Prostate gland (tissue), 2 donors: Measurements from ENCODE around the gene HNF4A. TPM values are rescaled to one million over a fixed set of nuclear protein-coding genes. Genes with fewer than 3 reads are reported as not detected.

Source experiments
- DNase-seq: peaks from one replicate; pipeline ENCODE4 v3.0.0-alpha.2; 2019; ENCODE audit warnings: low spot score
- H3K27ac ChIP-seq, 2 donors: fragments of 200-600 bp; sonication (generic); 2 replicates each; pipeline ENCODE4 v1.5.1; 2017 to 2019
- H3K27me3 ChIP-seq: fragments of 200-600 bp; sonication (generic); replicated peaks from 2 replicates; pipeline ENCODE4 v1.5.1; 2019; ENCODE audit not compliant: insufficient read depth
- H3K36me3 ChIP-seq, 2 donors: fragments of 200-600 bp; sonication (generic); 1 replicate in 1 of 2; 2 replicates in 1 of 2; pipeline versions ENCODE4 v1.5.1 to v1.8.1; 2017 to 2019
- H3K4me1 ChIP-seq: fragments of 200-600 bp; sonication (generic); replicated peaks from 2 replicates; pipeline ENCODE4 v1.5.1; 2019
- H3K4me3 ChIP-seq, 2 donors: fragments of 200-600 bp; sonication (generic); 2 replicates each; pipeline ENCODE4 v1.5.1; 2017 to 2019
- H3K9me3 ChIP-seq: fragments of 200-600 bp; sonication (generic); 2 replicates; pipeline ENCODE4 v1.5.1; 2017
- CTCF ChIP-seq, 4 experiments: fragments of 200-600 bp in 2 of 4; fragments of 450-650 bp in 2 of 4; sonication (generic) in 2 of 4; IDR thresholded peaks; 1 replicate in 3 of 4; 2 replicates in 1 of 4; pipeline ENCODE4 v1.5.1; 2016 to 2019; ENCODE audit warnings: antibody characterized with exemption in 4 of 4, mild to moderate bottlenecking in 2 of 4, moderate library complexity in 2 of 4
- POLR2A ChIP-seq: fragments of 450-650 bp; IDR thresholded peaks from one replicate; pipeline ENCODE4 v1.6.1; 2016; ENCODE audit warnings: antibody characterized with exemption, mild to moderate bottlenecking
- POLR2AphosphoS5 ChIP-seq: sonication (generic); formaldehyde crosslinking; IDR thresholded peaks from one replicate; pipeline ENCODE4 v1.6.1; 2017; ENCODE audit warnings: antibody characterized with exemption
- WGBS: methylation state at CpG from one replicate; pipeline ENCODE4 v1.1.5; 2018; 5-methylcytosine and 5-hydroxymethylcytosine counted together
- intact Hi-C: fragments of 100-400 bp; cut with DNase I; formaldehyde crosslinking; loops from one replicate; pipeline ENCODE4 v1.14.2; 2022
- total RNA-seq, 2 donors: library from RNA; depleted of rRNA; stranded (reverse); fragments of >200 nt; gene quantifications; one replicate each; pipeline ENCODE4 v1.1.0, GENCODE V29; 2016

The HNF4A gene
- total RNA-seq, 2 donors from 2014 or later, result not detected

- H3K4me1 ChIP-seq, result no peaks in the 10 kb centered on the region
- H3K27ac ChIP-seq, result no peak overlapping the region
- no peak for DNase-seq
- H3K9me3 ChIP-seq, result no peaks in the 10 kb centered on the region
- no peak overlapping the region for H3K4me3 ChIP-seq
- intact Hi-C loops, result no loop called here
- no peak for TF ChIP-seq POLR2A
- no peak for TF ChIP-seq POLR2AphosphoS5
- no peak for TF ChIP-seq CTCF (IDR thresholded peaks at IDR 0.05)
- WGBS, result 63% methylated on average over 2 of the region's 2 CpGs
- no peaks in the 10 kb centered on the region for H3K36me3 ChIP-seq
- H3K27me3 ChIP-seq, result peaks cover 3% of the 10 kb centered on the region
These were observed 1.5 kb downstream of the HNF4A start for GRCh38 chr20:44357020-44357419.

GRCh38 chr20:44357555-44358125 is 2.1 kb downstream of the HNF4A start:
- no peaks in the 10 kb centered on the region for H3K4me1 ChIP-seq
- peaks cover 3% of the 10 kb centered on the region for H3K27me3 ChIP-seq
- no peak for DNase-seq
- H3K9me3 ChIP-seq, result no peaks in the 10 kb centered on the region
- H3K4me3 ChIP-seq, result no peak overlapping the region
- H3K27ac ChIP-seq, result no peak overlapping the region
- 62% methylated on average over 4 of the region's 4 CpGs for WGBS
- no peaks in the 10 kb centered on the region for H3K36me3 ChIP-seq
- intact Hi-C loops, result no loop called here
- TF ChIP-seq CTCF (IDR thresholded peaks at IDR 0.05) (no peak), POLR2AphosphoS5 (no peak), POLR2A (no peak)

GRCh38 chr20:44358776-44359175 is 3.3 kb downstream of the HNF4A start:
- no peak for TF ChIP-seq POLR2AphosphoS5
- TF ChIP-seq CTCF (IDR thresholded peaks at IDR 0.05), result no peak
- TF ChIP-seq POLR2A, result no peak
- DNase-seq, result no peak
- H3K4me1 ChIP-seq, result no peaks in the 10 kb centered on the region
- 79% methylated on average over 8 of the region's 8 CpGs for WGBS
- no peak overlapping the region for H3K4me3 ChIP-seq
- intact Hi-C loops, result no loop called here
- H3K27me3 ChIP-seq, result peaks cover 3% of the 10 kb centered on the region
- H3K9me3 ChIP-seq, result no peaks in the 10 kb centered on the region
- H3K36me3 ChIP-seq, result no peaks in the 10 kb centered on the region
- H3K27ac ChIP-seq, result no peak overlapping the region

GRCh38 chr20:44360221-44360620 is 4.7 kb downstream of the HNF4A start:
- H3K27me3 ChIP-seq, result peaks cover 3% of the 10 kb centered on the region
- no peak overlapping the region for H3K4me3 ChIP-seq
- no peaks in the 10 kb centered on the region for H3K4me1 ChIP-seq
- no peaks in the 10 kb centered on the region for H3K9me3 ChIP-seq
- TF ChIP-seq POLR2AphosphoS5, result no peak
- no peak for TF ChIP-seq POLR2A
- TF ChIP-seq CTCF (IDR thresholded peaks at IDR 0.05), result no peak
- H3K36me3 ChIP-seq, result no peaks in the 10 kb centered on the region
- DNase-seq, result no peak
- no peak overlapping the region for H3K27ac ChIP-seq
- intact Hi-C loops, result no loop called here

GRCh38 chr20:44361021-44361420 is 5.5 kb downstream of the HNF4A start:
- Histone ChIP-seq H3K4me3 (no peak overlapping the region), H3K4me1 (no peaks in the 10 kb centered on the region), H3K27me3 (no peaks in the 10 kb centered on the region), H3K9me3 (no peaks in the 10 kb centered on the region), H3K27ac (no peak overlapping the region), H3K36me3 (no peaks in the 10 kb centered on the region)
- TF ChIP-seq CTCF (IDR thresholded peaks at IDR 0.05), result no peak
- no peak for TF ChIP-seq POLR2A
- TF ChIP-seq POLR2AphosphoS5, result no peak
- no peak for DNase-seq
- intact Hi-C loops, result no loop called here
- 82% methylated on average over 3 of the region's 3 CpGs for WGBS
